Activated CD4-positive, alpha-beta T cell treated with anti-CD3 and anti-CD28 coated beads for 4 hours (primary cell): Measurements from ENCODE around the gene CACNA1B.

Experiments used
- DNase-seq, 2 donors: peaks; one replicate each; pipeline ENCODE4 v3.0.0-alpha.2; 2020

CACNA1B gene

GRCh38 chr9:138044485-138045383 is 167.2 kb downstream of the CACNA1B start:
- DNase-seq = no peak

GRCh38 chr9:138045541-138046490 is 168.2 kb downstream of the CACNA1B start:
- no peak for DNase-seq

GRCh38 chr9:138046641-138047301 is 169.2 kb downstream of the CACNA1B start:
- DNase-seq = no peak

DNA sequence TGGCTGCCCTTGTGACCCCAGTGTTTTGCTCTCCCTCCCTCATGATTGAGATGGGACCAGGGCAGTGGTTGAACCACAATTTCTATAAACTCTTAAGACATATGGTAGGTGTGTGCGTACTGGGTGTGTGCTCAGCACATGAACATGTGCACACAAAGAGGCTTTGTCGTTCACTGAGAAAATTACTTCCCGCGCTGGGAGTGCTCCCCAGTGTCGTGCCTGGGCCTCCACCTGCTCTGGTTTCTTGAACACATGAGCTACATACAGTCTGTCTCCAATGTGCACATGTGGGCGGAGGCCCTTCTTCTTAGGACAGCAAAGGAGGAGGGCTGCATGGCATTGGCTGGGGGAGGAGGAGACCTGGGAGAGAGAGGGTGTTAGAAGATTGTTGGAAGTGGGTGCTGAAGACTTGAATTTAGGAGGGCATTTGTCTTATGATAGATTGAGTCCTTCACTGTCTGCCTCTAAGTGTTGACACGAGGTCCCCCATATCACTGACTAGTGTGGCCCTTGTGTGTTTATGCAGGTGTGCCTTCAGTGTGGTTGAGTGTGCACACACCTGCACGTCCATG is 170.0 kb downstream of the CACNA1B start:
- no peak for DNase-seq

GRCh38 chr9:138048184-138048583 is 170.6 kb downstream of the CACNA1B start:
- DNase-seq = no peak

DNA sequence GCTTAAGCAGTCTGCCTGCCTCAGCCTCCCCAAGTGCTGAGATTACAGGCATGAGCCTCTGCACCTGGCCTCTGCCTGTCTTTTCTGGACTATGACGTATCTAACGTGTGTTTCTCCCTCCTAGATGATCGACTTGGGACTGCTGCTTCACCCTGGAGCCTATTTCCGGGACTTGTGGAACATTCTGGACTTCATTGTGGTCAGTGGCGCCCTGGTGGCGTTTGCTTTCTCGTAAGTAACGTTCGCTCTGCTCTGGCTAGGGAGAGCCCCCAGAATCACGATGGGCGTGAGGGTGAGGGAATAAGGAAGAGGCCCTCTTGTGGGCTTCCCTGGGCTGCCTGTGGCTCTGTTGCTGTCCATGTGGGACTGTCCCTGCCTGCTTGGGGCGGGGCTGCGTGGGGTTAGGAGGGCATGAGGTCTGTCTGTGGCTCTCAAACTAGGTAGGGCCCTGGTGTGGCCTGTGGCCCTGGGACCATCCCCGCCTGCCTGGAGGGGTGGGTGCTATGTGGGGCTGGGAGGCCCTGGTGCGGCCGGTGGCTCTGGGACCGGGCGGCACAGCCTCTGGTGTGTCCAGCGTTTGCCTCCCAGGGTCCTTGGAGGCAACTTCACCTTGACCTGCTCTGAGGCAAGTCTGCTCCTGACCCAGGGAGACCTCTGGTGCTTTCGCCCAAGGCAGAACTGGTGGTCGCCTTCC is 171.7 kb downstream of the CACNA1B start:
- no peak for DNase-seq

DNA sequence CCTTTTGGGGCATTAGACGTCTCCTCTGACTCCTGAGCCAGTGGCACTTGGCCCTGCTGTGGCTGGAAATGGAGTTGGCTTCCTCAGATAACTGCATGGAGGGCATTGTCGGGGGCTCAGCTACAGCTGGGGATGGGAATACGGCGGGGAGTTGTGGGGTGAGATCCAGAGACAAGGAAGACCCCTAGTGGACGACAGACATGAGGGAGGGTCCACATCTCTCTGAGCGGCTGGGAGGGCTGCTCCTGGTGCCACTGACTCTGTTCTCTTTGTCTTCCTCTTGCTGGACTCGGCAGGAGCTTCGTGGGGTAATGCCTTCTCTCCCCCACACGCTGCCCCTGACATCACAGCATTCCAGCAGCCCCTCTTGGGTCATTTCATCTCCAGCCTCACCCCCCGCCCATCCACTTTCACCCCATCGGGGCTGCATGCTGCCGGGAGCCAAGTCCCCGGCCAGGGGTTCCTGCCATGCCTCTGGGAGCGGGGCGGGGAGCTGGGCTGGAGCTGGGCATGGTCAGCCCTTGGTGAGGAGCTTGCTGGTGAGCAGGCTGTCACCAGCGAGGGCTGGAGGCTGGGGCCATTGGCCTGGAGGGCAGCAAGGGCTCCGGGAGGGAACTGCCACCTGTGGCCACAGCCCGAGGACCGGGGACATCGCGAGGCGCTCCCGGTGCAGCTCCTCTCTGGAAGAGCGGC is 172.3 kb downstream of the CACNA1B start:
- no peak for DNase-seq

DNA sequence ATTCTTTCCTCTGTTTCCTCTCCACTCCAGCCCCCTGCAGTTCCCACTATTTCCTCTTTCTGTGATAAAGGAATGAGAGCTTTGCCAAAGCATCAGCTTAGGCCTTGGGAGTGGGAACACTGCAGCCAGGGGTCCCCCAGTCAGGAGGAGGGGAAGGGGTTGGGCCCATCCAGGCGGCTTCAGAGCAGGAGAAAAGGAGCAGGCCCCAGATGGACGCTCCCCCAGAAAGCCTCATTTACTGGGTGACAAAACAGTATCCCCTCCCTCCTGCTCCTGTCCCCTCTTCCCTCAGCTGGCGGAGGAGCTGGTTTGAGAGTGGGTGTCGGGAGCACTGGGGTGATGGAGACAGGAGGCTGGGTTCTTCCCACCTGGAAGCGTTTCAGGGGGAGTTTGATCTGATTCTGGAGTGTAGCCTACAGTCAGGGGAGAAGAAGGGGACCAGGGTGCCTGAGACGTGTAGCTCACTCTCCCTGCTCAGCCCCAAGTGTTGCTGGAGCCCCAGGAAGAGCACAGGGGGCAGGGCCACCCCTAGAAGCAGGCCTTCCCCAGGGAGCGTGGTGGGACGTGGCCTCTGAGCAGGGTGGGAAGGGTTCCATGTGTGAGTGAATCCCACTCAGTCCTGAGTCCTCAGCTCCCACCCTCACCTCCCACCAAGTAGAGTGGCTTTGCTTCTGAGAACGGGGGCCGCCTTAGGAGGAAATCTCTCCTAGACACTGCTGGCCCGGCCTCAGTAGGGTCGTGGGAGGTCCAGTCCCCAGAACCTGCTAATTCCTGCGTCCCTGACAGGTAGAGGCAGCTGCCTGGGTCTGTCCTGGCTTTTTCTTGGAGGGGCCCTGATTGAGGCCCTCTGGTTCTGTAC is 173.1 kb downstream of the CACNA1B start:
- no peak for DNase-seq

GRCh38 chr9:138051586-138052321 is 174.2 kb downstream of the CACNA1B start:
- DNase-seq = no peak

DNA sequence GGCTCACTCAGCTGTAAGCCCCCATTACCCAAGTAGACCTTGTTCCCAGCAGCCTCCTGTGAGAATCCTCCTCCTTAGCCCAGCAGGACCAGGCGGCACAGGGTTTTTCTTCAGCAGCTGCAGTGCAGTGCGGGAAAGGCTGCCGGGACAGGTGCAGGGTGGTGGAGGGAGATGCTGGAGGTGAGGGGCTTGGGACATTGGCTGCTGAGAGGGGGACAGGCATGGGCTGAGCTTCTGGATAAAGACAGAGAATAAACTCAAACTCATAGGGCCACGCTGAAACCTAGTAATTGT is 174.7 kb downstream of the CACNA1B start:
- DNase-seq = no peak

DNA sequence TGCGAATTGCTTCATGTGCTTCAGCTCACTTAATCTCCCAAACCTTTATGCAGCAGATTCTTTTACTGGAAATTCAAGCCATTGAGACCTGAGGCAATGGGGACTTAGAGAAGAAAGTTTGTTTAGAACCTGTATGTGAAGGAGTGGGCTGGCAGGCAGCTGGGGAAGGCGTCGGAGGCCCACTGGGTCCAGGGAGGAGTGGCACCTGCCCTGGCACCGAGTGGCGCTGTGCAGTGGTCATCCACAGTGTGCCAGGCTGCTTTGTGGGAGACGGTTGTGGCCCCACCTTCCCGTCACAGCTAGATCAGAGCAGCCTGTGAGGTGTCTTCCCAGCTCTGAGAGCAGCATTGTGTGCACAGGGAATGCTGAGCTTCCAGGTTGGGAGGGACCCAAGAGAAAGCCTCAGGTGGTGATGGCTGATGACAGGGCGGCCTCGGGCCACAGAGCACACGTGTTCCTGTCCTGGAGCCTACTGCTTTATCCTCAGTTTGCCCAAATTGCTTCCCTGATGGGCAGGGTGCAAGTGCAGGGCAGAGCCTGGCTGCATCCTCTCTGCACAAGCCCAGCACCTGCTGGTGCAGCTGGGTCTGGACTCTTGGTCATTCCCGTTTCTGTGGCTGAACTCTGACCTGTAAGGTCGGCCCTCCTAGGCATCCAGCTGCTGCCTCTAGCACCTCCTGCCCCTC is 175.2 kb downstream of the CACNA1B start:
- DNase-seq = no peak

GRCh38 chr9:138053321-138053868 is 175.8 kb downstream of the CACNA1B start:
- DNase-seq = no peak

GRCh38 chr9:138053996-138054752 is 176.6 kb downstream of the CACNA1B start:
- no peak for DNase-seq

- DNase-seq = no peak
These were observed 180.1 kb downstream of the CACNA1B start for GRCh38 chr9:138057726-138058125.

GRCh38 chr9:138058181-138058580 is 180.6 kb downstream of the CACNA1B start:
- no peak for DNase-seq

DNA sequence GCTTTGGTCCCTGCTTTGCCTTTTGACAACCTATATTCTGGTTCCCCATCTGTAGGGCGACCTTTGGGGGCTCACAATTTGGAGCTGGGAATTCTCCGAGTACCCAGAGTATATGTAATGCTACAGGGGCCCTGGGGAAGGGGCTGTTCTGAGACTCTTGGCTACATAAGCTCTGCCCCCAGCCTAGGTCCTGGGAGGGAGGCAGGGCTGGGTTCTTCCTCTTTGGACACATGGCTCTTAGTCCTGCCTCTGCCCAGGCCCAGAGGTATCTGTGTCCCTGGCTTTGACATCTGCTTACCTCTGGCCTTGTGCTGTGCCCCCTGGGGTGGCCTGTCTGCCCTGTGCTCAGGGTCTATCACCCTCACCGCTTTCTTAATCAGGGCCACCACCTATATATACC is 181.6 kb downstream of the CACNA1B start:
- DNase-seq = no peak

GRCh38 chr9:138060365-138060764 is 182.8 kb downstream of the CACNA1B start:
- no peak for DNase-seq

GRCh38 chr9:138060881-138061280 is 183.3 kb downstream of the CACNA1B start:
- DNase-seq = no peak
